SK-N-SH treated with all-trans-retinoic acid at 6 μM for 48 hours (cell line): Measurements from ENCODE around the gene NPLOC4.
A peak's percentile ranks its signal among the peaks of the same experiment; 100 is the strongest.

Experiments
- ATAC-seq: fragments of 200-7000 bp; cut with Tn5 transposase; 3 replicates; pipeline ENCODE4 v1.9.1; 2020; ENCODE audit warnings: mild to moderate bottlenecking, moderate library complexity
- ARNTL ChIP-seq: fragments of 450-650 bp; formaldehyde crosslinking; IDR thresholded peaks from 2 replicates; pipeline ENCODE4 v1.5.0; 2020; ENCODE audit warnings: low read depth, mild to moderate bottlenecking, moderate library complexity, borderline replicate concordance
- BACH2 ChIP-seq: fragments of 250-450 bp; sonication (Bioruptor Pico); IDR thresholded peaks from 2 replicates; pipeline ENCODE4 v1.9.0; 2021; ENCODE audit warnings: mild to moderate bottlenecking, borderline replicate concordance
- CREB5 ChIP-seq: fragments of 250-450 bp; sonication (Bioruptor Pico); IDR thresholded peaks from 2 replicates; pipeline ENCODE4 v1.5.1; 2020; ENCODE audit warnings: low read depth, mild to moderate bottlenecking, moderate library complexity
- CSDC2 ChIP-seq: fragments of 250-450 bp; sonication (Bioruptor Pico); IDR thresholded peaks from 2 replicates; pipeline ENCODE4 v1.5.0; 2020; ENCODE audit warnings: mild to moderate bottlenecking, moderate library complexity
- CSRNP3 ChIP-seq: fragments of 250-450 bp; sonication (Bioruptor Pico); IDR thresholded peaks from 2 replicates; pipeline ENCODE4 v1.5.1; 2021; ENCODE audit warnings: mild to moderate bottlenecking, moderate library complexity
- ESRRG ChIP-seq: fragments of 250-450 bp; sonication (Bioruptor Pico); IDR thresholded peaks from 2 replicates; pipeline ENCODE4 v1.6.1; 2021; ENCODE audit warnings: mild to moderate bottlenecking
- ISL1 ChIP-seq: fragments of 250-450 bp; sonication (Bioruptor Pico); IDR thresholded peaks from 2 replicates; pipeline ENCODE4 v2.1.2; 2022; ENCODE audit warnings: mild to moderate bottlenecking, moderate library complexity
- OSR1 ChIP-seq: fragments of 250-450 bp; sonication (Bioruptor Pico); IDR thresholded peaks from 2 replicates; pipeline ENCODE4 v1.8.0; 2022; ENCODE audit warnings: moderate library complexity, mild to moderate bottlenecking, inconsistent platforms
- PATZ1 ChIP-seq: fragments of 250-450 bp; sonication (Bioruptor Pico); IDR thresholded peaks from 2 replicates; pipeline ENCODE4 v1.8.0; 2020; ENCODE audit warnings: mild to moderate bottlenecking, moderate library complexity, borderline replicate concordance
- POU6F1 ChIP-seq: fragments of 250-450 bp; sonication (Bioruptor Pico); IDR thresholded peaks from 2 replicates; pipeline ENCODE4 v1.8.0; 2021; ENCODE audit warnings: low read depth, mild to moderate bottlenecking, moderate library complexity, borderline replicate concordance
- PPARA ChIP-seq: fragments of 250-450 bp; sonication (Bioruptor Pico); IDR thresholded peaks from 2 replicates; pipeline ENCODE4 v1.5.0; 2020; ENCODE audit warnings: mild to moderate bottlenecking, borderline replicate concordance
- RARB ChIP-seq: fragments of 250-450 bp; sonication (Bioruptor Pico); IDR thresholded peaks from 2 replicates; pipeline ENCODE4 v1.8.0; 2021; ENCODE audit warnings: mild to moderate bottlenecking, moderate library complexity
- SNAI2 ChIP-seq: fragments of 250-450 bp; sonication (Bioruptor Pico); IDR thresholded peaks from 2 replicates; pipeline ENCODE4 v1.5.0; 2020; ENCODE audit warnings: mild to moderate bottlenecking, moderate library complexity
- TCF4 ChIP-seq: fragments of 250-450 bp; sonication (Bioruptor Pico); IDR thresholded peaks from 2 replicates; pipeline ENCODE4 v1.8.0; 2021; ENCODE audit warnings: mild to moderate bottlenecking, moderate library complexity, borderline replicate concordance
- TOX ChIP-seq: fragments of 250-450 bp; sonication (Bioruptor Pico); IDR thresholded peaks from 2 replicates; pipeline ENCODE4 v1.8.0; 2021; ENCODE audit warnings: mild to moderate bottlenecking, moderate library complexity, borderline replicate concordance
- TSHZ2 ChIP-seq: fragments of 250-450 bp; sonication (Bioruptor Pico); IDR thresholded peaks from 2 replicates; pipeline ENCODE4 v1.5.0; 2020; ENCODE audit warnings: mild to moderate bottlenecking, moderate library complexity
- ZC3H10 ChIP-seq: fragments of 250-450 bp; sonication (Bioruptor Pico); IDR thresholded peaks from 2 replicates; pipeline ENCODE4 v1.5.1; 2021; ENCODE audit warnings: mild to moderate bottlenecking, moderate library complexity
- ZFP30 ChIP-seq: fragments of 450-650 bp; formaldehyde crosslinking; IDR thresholded peaks from 2 replicates; pipeline ENCODE4 v1.5.0; 2022; ENCODE audit warnings: mild to moderate bottlenecking, moderate library complexity
- ZNF565 ChIP-seq: fragments of 450-650 bp; formaldehyde crosslinking; conservative IDR thresholded peaks from 2 replicates; pipeline ENCODE4 v1.5.0; 2020; ENCODE audit warnings: low read depth, mild to moderate bottlenecking, moderate library complexity
- ZNF8 ChIP-seq: fragments of 450-650 bp; formaldehyde crosslinking; IDR thresholded peaks from 2 replicates; pipeline ENCODE4 v1.5.0; 2020; ENCODE audit warnings: mild to moderate bottlenecking, moderate library complexity

NPLOC4 gene

GRCh38 chr17:81641825-81642489, 5.0 kb upstream of the NPLOC4 start:
- no peak for TF ChIP-seq CREB5 (CRISPR knock-in tag)
- TF ChIP-seq CSRNP3 (CRISPR knock-in tag), result no peak
- TF ChIP-seq SNAI2 (CRISPR knock-in tag), result no peak
- no peak for TF ChIP-seq TOX (CRISPR knock-in tag)
- TF ChIP-seq POU6F1, result no peak
- TF ChIP-seq CSDC2 (CRISPR knock-in tag), result no peak
- TF ChIP-seq PATZ1 (CRISPR knock-in tag), result no peak
- TF ChIP-seq ISL1 (CRISPR knock-in tag), result no peak
- TF ChIP-seq RARB, result no peak
- ATAC-seq, result peak; percentile 90

GRCh38 chr17:81640011-81640410, 3.1 kb upstream of the NPLOC4 start:
- no peak for ATAC-seq

More at GRCh38 chr17:81640011-81640410, 3.1 kb upstream of the NPLOC4 start:
- TF ChIP-seq TSHZ2 (CRISPR knock-in tag) (no peak), ZNF8 (CRISPR knock-in tag) (no peak), BACH2 (CRISPR knock-in tag) (no peak), CSDC2 (CRISPR knock-in tag) (no peak), POU6F1 (no peak), TOX (CRISPR knock-in tag) (no peak), CREB5 (CRISPR knock-in tag) (no peak), OSR1 (no peak), TCF4 (CRISPR knock-in tag) (no peak), ZC3H10 (CRISPR knock-in tag) (no peak), ARNTL (CRISPR knock-in tag) (no peak), ESRRG (CRISPR knock-in tag) (no peak), PPARA (CRISPR knock-in tag) (no peak), PATZ1 (CRISPR knock-in tag) (no peak), ISL1 (CRISPR knock-in tag) (no peak), ZFP30 (no peak), ZNF565 (CRISPR knock-in tag) (no peak), SNAI2 (CRISPR knock-in tag) (no peak), RARB (no peak)
- TF ChIP-seq, all 23 proteins: peak for 0
